ENCODE measurements around the gene NAALADL2. TPM values are rescaled to one million over a fixed set of nuclear protein-coding genes. Genes with fewer than 3 reads are reported as not detected.

Gene NAALADL2
- total and polyA plus RNA-seq, 2 of the 8 experiments (the other 6 are each of a cell fraction or from before 2014, with no cell fraction given): 0.12 to 0.22 TPM

DNA sequence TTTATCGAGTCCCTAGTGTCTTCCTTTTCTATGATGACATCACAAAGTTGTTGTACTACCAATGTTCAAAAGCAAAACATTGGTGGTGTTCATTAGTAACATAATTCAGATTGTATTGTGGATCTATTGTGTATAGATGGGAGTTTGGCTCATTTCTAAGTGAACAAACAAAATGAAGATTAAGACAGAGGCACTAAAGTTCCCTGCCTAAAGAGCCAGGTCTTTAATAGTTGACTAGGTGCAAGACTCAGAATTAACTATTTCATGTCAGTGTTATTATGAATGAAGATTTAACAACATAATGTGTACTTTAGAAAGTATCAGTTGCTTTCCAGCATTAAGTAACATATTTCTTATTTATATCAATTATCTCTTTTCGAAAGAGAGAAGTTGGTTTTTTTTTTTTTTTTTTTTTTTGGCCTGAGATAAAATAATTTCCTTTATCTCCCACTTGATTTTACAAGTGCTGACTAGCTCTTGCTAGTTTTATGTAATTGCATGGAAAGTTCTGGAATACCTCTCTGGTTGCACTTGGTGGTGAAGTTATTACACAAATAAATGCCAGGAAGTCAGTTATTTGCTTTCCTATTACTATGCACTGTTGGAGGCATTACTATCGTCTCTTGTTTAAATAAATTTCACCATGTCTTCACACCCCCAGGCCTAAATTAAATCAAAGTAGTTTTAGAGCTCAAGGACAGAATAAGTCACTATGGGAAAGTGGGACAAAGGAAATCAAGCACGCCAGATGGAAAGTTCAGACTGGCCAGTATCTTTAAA, 48.7 kb downstream of the NAALADL2 start (continued):
- TF ChIP-seq, protein P1, sequence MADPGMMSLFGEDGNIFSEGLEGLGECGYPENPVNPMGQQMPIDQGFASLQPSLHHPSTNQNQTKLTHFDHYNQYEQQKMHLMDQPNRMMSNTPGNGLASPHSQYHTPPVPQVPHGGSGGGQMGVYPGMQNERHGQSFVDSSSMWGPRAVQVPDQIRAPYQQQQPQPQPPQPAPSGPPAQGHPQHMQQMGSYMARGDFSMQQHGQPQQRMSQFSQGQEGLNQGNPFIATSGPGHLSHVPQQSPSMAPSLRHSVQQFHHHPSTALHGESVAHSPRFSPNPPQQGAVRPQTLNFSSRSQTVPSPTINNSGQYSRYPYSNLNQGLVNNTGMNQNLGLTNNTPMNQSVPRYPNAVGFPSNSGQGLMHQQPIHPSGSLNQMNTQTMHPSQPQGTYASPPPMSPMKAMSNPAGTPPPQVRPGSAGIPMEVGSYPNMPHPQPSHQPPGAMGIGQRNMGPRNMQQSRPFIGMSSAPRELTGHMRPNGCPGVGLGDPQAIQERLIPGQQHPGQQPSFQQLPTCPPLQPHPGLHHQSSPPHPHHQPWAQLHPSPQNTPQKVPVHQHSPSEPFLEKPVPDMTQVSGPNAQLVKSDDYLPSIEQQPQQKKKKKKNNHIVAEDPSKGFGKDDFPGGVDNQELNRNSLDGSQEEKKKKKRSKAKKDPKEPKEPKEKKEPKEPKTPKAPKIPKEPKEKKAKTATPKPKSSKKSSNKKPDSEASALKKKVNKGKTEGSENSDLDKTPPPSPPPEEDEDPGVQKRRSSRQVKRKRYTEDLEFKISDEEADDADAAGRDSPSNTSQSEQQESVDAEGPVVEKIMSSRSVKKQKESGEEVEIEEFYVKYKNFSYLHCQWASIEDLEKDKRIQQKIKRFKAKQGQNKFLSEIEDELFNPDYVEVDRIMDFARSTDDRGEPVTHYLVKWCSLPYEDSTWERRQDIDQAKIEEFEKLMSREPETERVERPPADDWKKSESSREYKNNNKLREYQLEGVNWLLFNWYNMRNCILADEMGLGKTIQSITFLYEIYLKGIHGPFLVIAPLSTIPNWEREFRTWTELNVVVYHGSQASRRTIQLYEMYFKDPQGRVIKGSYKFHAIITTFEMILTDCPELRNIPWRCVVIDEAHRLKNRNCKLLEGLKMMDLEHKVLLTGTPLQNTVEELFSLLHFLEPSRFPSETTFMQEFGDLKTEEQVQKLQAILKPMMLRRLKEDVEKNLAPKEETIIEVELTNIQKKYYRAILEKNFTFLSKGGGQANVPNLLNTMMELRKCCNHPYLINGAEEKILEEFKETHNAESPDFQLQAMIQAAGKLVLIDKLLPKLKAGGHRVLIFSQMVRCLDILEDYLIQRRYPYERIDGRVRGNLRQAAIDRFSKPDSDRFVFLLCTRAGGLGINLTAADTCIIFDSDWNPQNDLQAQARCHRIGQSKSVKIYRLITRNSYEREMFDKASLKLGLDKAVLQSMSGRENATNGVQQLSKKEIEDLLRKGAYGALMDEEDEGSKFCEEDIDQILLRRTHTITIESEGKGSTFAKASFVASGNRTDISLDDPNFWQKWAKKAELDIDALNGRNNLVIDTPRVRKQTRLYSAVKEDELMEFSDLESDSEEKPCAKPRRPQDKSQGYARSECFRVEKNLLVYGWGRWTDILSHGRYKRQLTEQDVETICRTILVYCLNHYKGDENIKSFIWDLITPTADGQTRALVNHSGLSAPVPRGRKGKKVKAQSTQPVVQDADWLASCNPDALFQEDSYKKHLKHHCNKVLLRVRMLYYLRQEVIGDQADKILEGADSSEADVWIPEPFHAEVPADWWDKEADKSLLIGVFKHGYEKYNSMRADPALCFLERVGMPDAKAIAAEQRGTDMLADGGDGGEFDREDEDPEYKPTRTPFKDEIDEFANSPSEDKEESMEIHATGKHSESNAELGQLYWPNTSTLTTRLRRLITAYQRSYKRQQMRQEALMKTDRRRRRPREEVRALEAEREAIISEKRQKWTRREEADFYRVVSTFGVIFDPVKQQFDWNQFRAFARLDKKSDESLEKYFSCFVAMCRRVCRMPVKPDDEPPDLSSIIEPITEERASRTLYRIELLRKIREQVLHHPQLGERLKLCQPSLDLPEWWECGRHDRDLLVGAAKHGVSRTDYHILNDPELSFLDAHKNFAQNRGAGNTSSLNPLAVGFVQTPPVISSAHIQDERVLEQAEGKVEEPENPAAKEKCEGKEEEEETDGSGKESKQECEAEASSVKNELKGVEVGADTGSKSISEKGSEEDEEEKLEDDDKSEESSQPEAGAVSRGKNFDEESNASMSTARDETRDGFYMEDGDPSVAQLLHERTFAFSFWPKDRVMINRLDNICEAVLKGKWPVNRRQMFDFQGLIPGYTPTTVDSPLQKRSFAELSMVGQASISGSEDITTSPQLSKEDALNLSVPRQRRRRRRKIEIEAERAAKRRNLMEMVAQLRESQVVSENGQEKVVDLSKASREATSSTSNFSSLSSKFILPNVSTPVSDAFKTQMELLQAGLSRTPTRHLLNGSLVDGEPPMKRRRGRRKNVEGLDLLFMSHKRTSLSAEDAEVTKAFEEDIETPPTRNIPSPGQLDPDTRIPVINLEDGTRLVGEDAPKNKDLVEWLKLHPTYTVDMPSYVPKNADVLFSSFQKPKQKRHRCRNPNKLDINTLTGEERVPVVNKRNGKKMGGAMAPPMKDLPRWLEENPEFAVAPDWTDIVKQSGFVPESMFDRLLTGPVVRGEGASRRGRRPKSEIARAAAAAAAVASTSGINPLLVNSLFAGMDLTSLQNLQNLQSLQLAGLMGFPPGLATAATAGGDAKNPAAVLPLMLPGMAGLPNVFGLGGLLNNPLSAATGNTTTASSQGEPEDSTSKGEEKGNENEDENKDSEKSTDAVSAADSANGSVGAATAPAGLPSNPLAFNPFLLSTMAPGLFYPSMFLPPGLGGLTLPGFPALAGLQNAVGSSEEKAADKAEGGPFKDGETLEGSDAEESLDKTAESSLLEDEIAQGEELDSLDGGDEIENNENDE (IDR thresholded peaks at IDR 0.05; ENCODE audit: insufficient replicate concordance, low read length): no peak
